Hypothalamus (tissue), 51 donors: ENCODE measurements around the gene CASP9.

Source experiments
- DNase-seq, 51 donors: peaks; one replicate each; lab custom pipeline; 2025; lab: John Stamatoyannopoulos, UW

The CASP9 gene

DNA sequence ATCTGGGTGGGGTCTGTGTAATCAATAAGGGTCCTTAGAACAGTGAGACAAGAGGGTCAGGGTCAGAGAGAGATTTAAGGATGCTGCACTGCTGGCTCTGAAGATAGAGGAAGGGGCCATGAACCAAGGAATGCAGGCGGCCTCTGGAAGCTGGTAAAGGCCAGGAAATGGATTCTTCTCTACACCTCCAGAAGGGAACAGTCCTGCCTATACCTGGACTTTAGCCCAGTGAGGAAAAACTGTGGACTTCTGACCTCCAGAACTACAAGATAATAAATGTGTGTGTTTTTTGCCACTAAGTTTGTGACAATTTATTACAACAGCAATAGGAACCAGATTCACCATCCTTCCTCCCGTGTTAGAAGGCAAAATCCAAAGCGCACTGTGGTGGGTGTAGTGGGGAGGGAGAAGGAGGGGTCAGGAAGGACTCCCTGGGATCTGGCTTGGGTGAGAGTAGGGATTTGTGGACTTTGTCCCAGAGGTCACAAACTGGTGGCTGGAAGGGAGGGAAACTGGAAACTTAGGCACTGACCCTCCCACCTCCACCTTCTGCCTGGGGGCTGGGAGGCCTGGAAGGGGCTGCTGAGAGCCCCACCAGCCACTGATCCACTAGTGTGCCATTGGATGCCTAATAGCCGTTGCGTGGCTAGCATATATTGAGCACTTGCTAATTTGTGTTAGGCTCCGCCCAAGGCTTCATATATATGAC is 72.8 kb downstream of the CASP9 start:
- DNase-seq: no peak

DNA sequence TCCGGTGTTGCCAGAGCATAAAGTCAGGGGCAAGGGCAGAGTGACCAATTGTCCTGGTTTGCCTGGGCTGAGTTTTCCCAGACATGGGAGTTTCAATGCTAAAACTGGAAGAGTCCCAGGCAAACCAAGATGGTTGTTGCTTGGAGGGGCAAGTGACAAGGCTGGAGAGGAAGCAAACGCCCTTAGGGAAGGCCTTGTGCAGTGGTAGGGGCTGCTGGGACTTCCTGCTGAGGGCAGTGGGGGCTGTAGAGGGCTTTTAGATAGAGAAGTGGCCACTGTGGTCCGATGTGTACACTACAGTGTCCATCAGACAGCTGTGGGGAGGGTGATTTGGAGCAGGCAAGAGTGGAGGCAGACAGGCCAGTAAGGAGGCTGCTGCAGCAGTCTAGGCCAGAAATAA is 74.4 kb downstream of the CASP9 start:
- DNase-seq: no peak

DNA sequence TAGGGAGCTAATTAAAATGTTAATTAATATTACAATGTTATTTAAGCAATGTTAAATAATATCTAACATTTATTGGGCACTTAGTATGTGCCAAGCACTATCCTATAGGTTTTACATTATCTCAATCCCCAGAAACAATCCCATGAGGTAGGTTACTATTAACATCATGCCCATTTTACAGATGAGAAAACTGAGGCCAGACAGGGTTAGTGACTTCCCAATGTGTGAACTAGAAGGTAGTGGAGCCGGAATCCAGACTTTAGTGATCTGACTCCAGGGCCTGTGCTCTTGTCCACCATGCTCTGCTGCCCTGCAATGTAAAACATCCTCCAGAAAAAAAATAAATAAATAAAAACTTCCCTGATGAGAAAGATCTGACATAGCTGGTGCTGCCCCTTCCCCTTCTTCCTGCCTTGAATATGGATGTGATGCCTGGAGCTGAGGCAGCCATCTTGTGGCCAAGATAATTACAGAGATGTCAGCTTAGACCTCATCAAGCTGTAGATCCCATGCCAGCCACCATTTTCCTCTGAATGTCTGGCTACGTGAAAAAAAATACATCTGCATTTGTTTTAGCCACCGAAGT is 75.0 kb downstream of the CASP9 start:
- DNase-seq: no peak

DNA sequence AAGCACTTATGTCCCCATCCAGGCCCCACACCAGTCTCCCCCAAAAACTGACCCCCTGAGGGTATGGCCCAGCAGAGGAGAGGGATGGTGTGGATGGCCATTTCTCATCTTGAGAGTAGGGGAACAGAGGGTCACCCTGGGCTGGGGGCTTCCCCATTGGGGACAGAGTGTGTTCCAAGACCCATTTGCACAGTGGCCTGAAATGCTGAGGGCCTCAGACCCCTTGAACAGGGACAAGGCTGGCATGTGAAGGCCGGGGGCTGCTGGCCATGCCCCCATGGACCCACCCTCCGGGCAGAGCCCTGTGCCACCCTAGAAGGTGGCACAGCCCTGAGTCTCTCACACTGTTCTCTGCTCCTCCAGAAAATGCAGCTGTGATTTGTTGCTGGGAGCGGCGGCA is 77.8 kb downstream of the CASP9 start:
- DNase-seq: no peak

DNA sequence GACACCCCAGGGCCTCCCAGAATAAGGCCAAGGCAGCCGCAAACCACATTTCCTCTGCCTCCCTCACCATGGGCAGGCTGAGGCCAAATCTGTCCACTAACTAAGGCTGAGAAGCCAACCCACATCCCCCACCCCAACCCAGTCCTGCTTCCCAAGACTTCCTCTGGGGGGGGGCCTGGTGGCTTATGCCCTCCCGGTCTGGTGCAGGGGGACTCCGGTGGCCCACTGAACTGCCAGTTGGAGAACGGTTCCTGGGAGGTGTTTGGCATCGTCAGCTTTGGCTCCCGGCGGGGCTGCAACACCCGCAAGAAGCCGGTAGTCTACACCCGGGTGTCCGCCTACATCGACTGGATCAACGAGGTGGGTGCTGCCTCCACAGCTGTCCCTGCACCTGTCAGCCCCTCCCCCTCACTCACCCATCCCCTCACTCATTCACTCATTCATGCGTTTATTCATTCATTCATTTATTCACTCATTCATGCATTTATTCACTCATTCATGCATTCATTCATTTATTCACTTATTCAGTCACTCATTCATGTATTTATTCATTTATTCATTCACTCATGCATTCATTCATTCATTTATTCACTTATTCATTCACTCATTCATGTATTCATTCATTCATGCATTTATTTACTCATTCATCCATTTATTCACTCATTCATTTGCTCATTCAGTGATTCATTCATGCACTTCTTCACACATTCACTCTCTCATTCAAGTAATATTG is 78.5 kb downstream of the CASP9 start:
- no peak for DNase-seq

DNA sequence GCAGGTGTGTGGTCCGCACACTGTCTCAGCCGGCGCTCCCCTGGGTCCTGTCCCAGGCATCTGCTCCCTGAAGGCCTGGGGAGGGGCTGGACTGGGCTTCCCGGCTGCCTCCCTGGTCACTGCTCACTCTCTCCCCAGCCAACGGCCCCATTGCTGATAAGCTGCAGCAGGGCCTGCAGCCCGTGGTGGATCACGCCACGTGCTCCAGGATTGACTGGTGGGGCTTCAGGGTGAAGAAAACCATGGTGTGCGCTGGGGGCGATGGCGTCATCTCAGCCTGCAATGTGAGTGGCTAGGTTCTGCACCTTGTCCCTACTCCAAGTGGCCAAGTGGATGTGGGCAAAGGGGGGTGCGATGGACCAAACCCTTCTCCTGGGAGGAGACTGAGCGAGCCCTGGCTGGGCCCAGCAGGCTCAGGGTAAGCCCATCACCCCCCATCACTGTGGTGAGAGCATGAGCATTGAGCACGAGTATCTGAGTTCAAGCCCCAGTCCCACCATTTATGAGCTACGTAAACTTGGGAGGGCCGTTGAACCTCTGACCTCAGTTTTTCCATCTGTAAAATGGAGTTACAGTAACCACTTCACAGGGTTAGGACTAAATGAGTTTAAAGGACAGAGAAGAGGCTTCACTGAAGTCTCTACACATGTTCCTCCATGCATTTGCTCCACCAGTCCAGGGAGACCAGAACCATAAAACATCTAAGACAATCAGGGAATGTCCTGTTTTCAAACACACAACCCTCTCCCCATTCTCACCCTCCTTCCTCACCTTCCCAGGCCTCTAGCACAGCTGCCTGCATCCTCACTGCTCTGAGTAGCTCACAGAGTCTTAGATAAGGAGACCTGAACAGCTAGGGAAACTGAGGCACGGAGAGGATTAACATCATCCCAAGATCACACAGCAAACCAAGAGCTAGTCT is 79.3 kb downstream of the CASP9 start:
- DNase-seq: no peak

DNA sequence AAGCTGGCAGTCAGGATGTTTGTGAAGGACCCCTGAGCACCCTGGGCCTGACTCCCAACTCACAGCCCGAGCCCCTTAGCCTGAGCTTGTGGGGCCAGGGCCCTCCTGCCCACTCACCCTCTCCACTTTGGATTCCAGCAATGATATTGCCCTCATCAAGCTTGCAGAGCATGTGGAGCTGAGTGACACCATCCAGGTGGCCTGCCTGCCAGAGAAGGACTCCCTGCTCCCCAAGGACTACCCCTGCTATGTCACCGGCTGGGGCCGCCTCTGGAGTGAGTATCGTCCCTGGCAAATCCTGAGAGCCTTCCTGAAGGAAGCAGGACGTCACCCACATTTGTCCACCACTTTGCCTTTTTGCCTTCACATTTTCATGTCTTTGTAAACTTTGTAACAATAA is 80.7 kb downstream of the CASP9 start:
- DNase-seq: no peak

DNA sequence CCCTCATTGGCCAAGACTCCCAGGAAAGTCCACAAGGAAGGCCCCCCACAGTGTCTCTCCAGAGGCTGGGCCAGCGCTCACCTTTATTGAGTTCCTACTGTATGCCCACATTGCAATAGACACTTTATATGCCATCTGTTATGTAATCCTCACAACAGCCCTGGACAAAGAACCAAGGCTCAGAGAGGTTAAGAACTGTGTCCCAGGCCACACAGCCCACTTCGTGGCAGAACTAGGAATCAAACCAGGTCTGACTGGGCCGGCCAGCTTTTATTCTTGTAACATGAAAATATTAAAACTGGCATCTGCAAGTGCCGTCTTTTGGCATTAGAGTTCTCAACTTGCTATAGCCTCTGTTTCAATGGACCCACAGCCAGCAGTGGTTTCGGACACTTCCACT is 81.3 kb downstream of the CASP9 start:
- DNase-seq: no peak

DNA sequence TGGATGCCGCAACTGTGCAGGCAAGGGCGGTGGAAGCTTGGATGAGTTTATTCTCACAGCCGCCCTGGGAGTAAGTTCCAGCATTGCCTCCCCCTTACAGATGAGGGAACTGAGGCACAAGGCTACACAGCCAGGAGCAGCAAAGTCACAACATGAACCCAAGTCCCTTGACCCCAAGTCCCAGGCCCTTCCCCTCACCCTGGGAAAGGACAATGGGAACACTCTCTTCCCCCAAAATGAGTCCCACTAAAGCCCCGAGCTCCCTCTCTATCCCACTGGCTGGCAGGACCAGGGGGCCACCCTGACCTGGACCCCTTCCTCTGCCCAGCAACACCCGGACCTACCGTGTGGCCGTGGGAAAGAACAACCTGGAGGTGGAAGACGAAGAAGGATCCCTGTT is 81.9 kb downstream of the CASP9 start:
- no peak for DNase-seq
